Osteoblast (primary cell): ENCODE data around the gene PTK6. TPM values are rescaled to one million over a fixed set of nuclear protein-coding genes. Genes with fewer than 3 reads are reported as not detected.

Source experiments
- DNase-seq: peaks from one replicate; pipeline ENCODE4 v3.0.0; 2011; ENCODE audit warnings: low spot score, mixed read lengths; ENCODE audit not compliant: insufficient read length; ENCODE audit errors: missing footprints
- H2AFZ ChIP-seq: 2 replicates; pipeline ENCODE4 v1.6.0; 2011; ENCODE audit warnings: mild to moderate bottlenecking, low read length
- H3K27ac ChIP-seq: 2 replicates; pipeline ENCODE4 v1.5.1; 2011; ENCODE audit warnings: mild to moderate bottlenecking, low read depth, low read length, moderate library complexity
- H3K27me3 ChIP-seq: 2 replicates; pipeline ENCODE4 v1.6.0; 2012; ENCODE audit warnings: mild to moderate bottlenecking, control low read depth, inconsistent platforms, low read length, moderate library complexity; ENCODE audit not compliant: insufficient read depth
- H3K36me3 ChIP-seq: 2 replicates; pipeline ENCODE4 v1.5.1; 2011; ENCODE audit warnings: mild to moderate bottlenecking, low read length, control low read depth, moderate library complexity; ENCODE audit not compliant: insufficient read depth
- H3K4me1 ChIP-seq: 2 replicates; pipeline ENCODE4 v1.5.1; 2011; ENCODE audit warnings: mild to moderate bottlenecking, low read length, control low read depth, moderate library complexity; ENCODE audit not compliant: insufficient read depth
- H3K4me2 ChIP-seq: 2 replicates; pipeline ENCODE4 v1.6.0; 2011; ENCODE audit warnings: mild to moderate bottlenecking, low read length; ENCODE audit not compliant: insufficient read depth
- H3K4me3 ChIP-seq: fragments of 200-600 bp; sonication (generic); 3 replicates; pipeline ENCODE4 v1.5.1; 2012; ENCODE audit warnings: mild to moderate bottlenecking, low read length, inconsistent platforms; ENCODE audit not compliant: insufficient read depth
- H3K79me2 ChIP-seq: 2 replicates; pipeline ENCODE4 v1.6.0; 2012; ENCODE audit warnings: mild to moderate bottlenecking, low read length, control low read depth, inconsistent platforms; ENCODE audit not compliant: insufficient read depth
- H3K9me3 ChIP-seq: 2 replicates; pipeline ENCODE4 v1.5.1; 2011; ENCODE audit warnings: low read depth, low read length, control low read depth
- H4K20me1 ChIP-seq: 2 replicates; pipeline ENCODE4 v1.6.0; 2012; ENCODE audit warnings: mild to moderate bottlenecking, low read length, control low read depth; ENCODE audit not compliant: insufficient read depth
- total RNA-seq: library from RNA; depleted of rRNA; stranded (reverse); fragments of >200 nt; gene quantifications from 2 replicates; pipeline ENCODE4 v1.2.3, GENCODE V29; 2012
- TF ChIP-seq, protein P1 (sequence below): IDR thresholded peaks from 2 replicates; pipeline ENCODE4 v1.5.1; 2011; ENCODE audit warnings: mild to moderate bottlenecking, low read depth, low read length, moderate library complexity; ENCODE audit errors: extremely low read depth

Gene PTK6
- total RNA-seq, 1 donor: not detected

DNA sequence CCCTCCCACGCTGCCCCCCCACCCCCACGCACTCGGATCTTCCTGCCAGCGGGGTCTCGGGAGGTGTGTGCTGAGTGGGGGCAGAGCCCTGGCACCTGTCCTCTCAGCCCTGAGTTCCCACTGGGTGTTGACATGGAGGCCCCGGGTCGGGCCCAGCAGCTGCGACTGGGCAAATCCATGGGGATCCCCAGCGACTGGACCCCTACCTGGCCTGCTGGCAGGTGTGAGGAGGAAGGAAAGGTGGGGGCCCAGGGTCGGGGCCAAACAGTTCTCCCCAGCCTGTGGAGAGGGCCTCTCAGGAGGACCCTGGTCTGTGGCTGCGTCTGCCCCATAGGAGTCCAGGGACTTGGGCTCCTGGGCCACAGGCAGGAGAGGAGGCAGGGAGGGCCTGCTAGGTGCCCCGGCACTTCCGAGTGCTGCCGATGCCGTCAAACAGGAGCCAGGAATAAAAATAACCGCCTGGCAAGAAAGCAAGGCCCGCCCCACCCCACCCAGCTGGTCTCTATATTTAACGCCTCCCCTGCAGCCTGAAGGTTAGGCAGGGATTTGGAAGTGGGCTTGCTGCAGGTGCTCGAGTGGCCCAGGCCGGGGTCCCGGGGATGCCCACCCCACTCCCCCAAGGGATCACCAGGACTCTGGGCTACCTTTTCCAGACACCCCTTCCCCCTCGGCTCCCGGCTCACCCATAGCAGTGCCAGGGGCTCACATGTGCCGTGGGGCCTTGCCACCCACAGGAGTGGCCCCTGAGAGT is 36.9 kb downstream of the PTK6 start:
- Histone ChIP-seq H3K27ac (no peak overlapping the region), H3K4me1 (peaks cover 4% of the 10 kb centered on the region), H3K36me3 (no peaks in the 10 kb centered on the region), H3K4me2 (no peak overlapping the region), H3K79me2 (no peaks in the 10 kb centered on the region), H3K4me3 (no peak overlapping the region), H3K27me3 (peaks cover 39% of the 10 kb centered on the region), H4K20me1 (no peaks in the 10 kb centered on the region), H2AFZ (no peak overlapping the region), H3K9me3 (no peaks in the 10 kb centered on the region)
- TF ChIP-seq, protein P1, sequence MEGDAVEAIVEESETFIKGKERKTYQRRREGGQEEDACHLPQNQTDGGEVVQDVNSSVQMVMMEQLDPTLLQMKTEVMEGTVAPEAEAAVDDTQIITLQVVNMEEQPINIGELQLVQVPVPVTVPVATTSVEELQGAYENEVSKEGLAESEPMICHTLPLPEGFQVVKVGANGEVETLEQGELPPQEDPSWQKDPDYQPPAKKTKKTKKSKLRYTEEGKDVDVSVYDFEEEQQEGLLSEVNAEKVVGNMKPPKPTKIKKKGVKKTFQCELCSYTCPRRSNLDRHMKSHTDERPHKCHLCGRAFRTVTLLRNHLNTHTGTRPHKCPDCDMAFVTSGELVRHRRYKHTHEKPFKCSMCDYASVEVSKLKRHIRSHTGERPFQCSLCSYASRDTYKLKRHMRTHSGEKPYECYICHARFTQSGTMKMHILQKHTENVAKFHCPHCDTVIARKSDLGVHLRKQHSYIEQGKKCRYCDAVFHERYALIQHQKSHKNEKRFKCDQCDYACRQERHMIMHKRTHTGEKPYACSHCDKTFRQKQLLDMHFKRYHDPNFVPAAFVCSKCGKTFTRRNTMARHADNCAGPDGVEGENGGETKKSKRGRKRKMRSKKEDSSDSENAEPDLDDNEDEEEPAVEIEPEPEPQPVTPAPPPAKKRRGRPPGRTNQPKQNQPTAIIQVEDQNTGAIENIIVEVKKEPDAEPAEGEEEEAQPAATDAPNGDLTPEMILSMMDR: no peak
- peak; percentile 86 for DNase-seq

DNA sequence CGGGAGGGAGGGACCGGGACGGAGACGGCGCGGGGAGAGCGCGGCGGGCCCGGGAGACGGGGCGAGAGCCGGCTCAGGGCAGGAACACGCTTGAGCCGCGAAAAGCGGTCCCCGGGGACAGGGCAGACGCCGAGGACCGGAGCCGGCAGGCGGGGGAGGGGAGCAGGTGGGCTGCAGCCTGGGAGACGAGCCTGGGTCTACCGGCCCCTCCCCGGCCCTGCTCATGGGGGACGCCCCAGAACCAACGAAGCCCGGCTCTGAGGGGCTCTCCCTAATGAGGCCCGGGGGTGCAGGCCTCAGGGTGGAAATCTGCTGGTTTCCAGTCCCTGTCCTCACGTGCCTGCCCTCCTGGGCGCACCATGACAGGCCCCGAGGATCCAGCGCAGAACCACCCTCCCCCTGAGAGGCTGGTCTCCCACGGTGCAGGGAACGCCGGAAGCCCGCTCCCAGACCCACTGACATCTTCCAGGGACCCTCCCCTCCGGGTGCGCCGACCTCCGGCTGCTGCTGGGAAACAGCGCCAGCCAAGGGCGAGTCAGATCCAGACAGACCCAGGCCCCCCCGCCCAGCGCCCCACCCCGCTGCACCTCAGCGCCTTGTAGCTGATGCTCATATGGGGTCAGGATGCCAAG is 37.7 kb downstream of the PTK6 start:
- Histone ChIP-seq H3K4me3 (no peak overlapping the region), H3K36me3 (no peaks in the 10 kb centered on the region), H2AFZ (no peak overlapping the region), H3K27me3 (peaks cover 35% of the 10 kb centered on the region), H3K4me1 (peaks cover 4% of the 10 kb centered on the region), H4K20me1 (no peaks in the 10 kb centered on the region), H3K79me2 (no peaks in the 10 kb centered on the region), H3K9me3 (no peaks in the 10 kb centered on the region), H3K27ac (no peak overlapping the region), H3K4me2 (no peak overlapping the region)
- peak; percentile 82 for DNase-seq
- TF ChIP-seq, protein P1: no peak

DNA sequence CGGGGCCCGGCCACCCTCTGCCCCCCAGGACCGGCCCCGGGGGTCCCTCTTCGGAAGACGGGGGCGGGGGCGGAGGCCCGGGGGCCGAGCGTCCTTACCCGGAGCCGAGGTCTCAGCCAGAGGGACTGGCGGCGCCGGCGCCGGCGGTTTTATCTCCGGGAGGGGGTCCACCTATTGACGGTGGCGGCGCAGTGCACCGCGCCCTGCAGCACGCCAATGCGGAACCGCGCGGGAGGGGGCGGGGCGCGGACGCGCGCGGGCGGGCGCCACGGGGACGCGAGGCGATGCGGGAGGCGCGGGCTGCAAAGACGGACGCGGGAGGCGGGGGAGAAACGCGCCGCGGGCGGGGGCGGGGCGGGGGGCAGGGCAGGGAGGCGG is 38.2 kb downstream of the PTK6 start, which contains the start of gene EEF1A2:
Gene EEF1A2 (minus strand): TSS at position 124 of the 378 bp plus-strand sequence. CDS start 1,320 bp downstream, outside the sequence.
- DNase-seq: peak; percentile 83
- Histone ChIP-seq H3K27ac (no peak within 1 kb of the TSS), H3K4me3 (no peak within 1 kb of the TSS), H2AFZ (no peak within 1 kb of the TSS), H4K20me1 (no peaks in the 10 kb centered on the region), H3K4me2 (no peak within 1 kb of the TSS), H3K79me2 (no peaks in the 10 kb centered on the region), H3K9me3 (no peaks in the 10 kb centered on the region), H3K4me1 (peaks cover 4% of the 10 kb centered on the region), H3K36me3 (no peaks in the 10 kb centered on the region), H3K27me3 (peaks cover 35% of the 10 kb centered on the region)
- TF ChIP-seq, protein P1: no peak
